PFSK-1 (cell line): ENCODE data around the gene HNRNPM.

Experiments
- FOXP2 ChIP-seq: optimal IDR thresholded peaks from 2 replicates; pipeline ENCODE3; 2011; ENCODE audit warnings: borderline replicate concordance, control low read depth, inconsistent platforms; ENCODE audit not compliant: insufficient read depth; ENCODE audit errors: extremely low read length, extremely low read depth
- POLR2AphosphoS5 ChIP-seq: IDR thresholded peaks from 2 replicates; pipeline ENCODE4 v1.6.1; 2012; ENCODE audit warnings: low read depth, mild to moderate bottlenecking, control low read depth, low read length, moderate library complexity
- SIN3A ChIP-seq: IDR thresholded peaks from 2 replicates; pipeline ENCODE4 v1.6.1; 2012; ENCODE audit warnings: mild to moderate bottlenecking, low read length, moderate library complexity, borderline replicate concordance; ENCODE audit not compliant: insufficient read depth
- TAF1 ChIP-seq: IDR thresholded peaks from 2 replicates; pipeline ENCODE4 v1.6.1; 2012; ENCODE audit warnings: low read length, control low read depth, borderline replicate concordance; ENCODE audit not compliant: insufficient read depth
- TF ChIP-seq, protein P1 (sequence below), 2 experiments: IDR thresholded peaks; 2 replicates each; pipeline versions ENCODE4 v1.6.1 to v1.8.0; 2011 to 2012; ENCODE audit warnings: low read depth in 2 of 2, low read length in 2 of 2, control low read depth in 1 of 2, inconsistent platforms in 1 of 2, mild to moderate bottlenecking in 1 of 2, moderate library complexity in 1 of 2; ENCODE audit not compliant: insufficient read depth in 1 of 2

The HNRNPM gene

DNA sequence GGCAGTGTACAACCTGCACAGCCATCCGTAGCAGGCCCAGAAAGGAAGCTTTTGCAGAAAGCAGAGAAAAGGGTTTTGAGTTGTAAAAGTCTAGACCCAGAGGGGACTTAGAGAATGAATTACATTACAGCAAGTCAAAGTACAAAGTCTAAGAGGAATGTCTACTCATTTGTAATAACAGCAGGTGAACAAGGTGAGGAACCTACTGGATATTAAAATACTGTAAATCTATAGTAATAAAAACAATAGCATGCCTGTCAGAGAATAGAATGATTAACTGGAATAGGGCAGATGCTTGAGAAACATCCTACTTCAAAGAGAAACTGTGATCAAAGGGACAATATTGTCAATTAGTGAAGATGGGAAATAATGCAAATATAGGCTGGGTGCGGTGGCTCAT is 87.5 kb downstream of the HNRNPM start:
- TF ChIP-seq SIN3A, result no peak
- no peak for TF ChIP-seq FOXP2
- no peak for TF ChIP-seq TAF1
- TF ChIP-seq, protein P1, sequence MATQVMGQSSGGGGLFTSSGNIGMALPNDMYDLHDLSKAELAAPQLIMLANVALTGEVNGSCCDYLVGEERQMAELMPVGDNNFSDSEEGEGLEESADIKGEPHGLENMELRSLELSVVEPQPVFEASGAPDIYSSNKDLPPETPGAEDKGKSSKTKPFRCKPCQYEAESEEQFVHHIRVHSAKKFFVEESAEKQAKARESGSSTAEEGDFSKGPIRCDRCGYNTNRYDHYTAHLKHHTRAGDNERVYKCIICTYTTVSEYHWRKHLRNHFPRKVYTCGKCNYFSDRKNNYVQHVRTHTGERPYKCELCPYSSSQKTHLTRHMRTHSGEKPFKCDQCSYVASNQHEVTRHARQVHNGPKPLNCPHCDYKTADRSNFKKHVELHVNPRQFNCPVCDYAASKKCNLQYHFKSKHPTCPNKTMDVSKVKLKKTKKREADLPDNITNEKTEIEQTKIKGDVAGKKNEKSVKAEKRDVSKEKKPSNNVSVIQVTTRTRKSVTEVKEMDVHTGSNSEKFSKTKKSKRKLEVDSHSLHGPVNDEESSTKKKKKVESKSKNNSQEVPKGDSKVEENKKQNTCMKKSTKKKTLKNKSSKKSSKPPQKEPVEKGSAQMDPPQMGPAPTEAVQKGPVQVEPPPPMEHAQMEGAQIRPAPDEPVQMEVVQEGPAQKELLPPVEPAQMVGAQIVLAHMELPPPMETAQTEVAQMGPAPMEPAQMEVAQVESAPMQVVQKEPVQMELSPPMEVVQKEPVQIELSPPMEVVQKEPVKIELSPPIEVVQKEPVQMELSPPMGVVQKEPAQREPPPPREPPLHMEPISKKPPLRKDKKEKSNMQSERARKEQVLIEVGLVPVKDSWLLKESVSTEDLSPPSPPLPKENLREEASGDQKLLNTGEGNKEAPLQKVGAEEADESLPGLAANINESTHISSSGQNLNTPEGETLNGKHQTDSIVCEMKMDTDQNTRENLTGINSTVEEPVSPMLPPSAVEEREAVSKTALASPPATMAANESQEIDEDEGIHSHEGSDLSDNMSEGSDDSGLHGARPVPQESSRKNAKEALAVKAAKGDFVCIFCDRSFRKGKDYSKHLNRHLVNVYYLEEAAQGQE (IDR thresholded peaks at IDR 0.05; ENCODE audit: insufficient read depth in 1 of 2, low read depth in 2 of 2, low read length in 2 of 2), result no peak
- TF ChIP-seq POLR2AphosphoS5, result no peak

DNA sequence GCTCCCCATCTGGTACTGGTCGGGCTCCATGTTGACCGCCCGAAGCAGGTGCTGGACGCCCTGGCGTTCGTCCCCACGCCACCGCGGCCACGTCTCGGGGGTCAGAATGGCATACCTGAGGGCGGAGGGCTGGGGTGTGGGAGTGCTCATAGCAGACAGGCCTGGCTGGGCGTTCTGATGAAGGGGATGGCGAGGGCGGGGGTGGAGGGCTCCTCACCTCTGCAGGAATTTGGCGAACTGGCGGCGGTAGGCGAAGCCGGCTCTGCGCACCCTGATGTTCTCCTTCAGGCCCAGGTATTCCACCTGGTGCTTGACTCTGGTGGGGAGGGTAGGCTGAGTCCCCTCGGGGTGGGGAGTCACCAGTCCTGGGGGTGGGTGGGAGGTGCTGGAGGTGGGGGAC is 91.5 kb downstream of the HNRNPM start:
- TF ChIP-seq, protein P1 (IDR thresholded peaks at IDR 0.05; ENCODE audit: insufficient read depth in 1 of 2, low read depth in 2 of 2, low read length in 2 of 2), result no peak
- TF ChIP-seq FOXP2, result no peak
- no peak for TF ChIP-seq SIN3A
- no peak for TF ChIP-seq TAF1
- no peak for TF ChIP-seq POLR2AphosphoS5

DNA sequence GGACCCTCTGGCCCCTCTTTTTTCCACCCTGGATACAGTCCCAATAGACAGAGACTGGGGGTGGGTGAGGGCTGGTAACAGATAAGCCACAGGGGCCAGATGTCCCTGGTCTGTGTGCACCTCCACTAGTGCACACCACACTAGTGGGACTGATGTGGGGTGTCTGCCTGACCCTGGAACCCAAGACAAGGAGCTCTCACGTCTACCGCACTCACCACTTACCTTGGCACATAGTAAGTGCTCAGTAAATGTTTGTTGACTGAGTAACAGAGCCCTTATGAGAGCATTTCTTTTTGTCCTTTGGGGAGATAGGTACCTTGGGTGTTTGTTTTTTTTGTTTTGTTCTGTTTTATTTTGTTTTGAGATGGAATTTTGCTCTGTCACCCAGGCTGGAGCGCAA is 92.3 kb downstream of the HNRNPM start:
- TF ChIP-seq POLR2AphosphoS5 (no peak), FOXP2 (no peak), TAF1 (no peak), SIN3A (no peak)
- TF ChIP-seq, protein P1 (IDR thresholded peaks at IDR 0.05; ENCODE audit: insufficient read depth in 1 of 2, low read depth in 2 of 2, low read length in 2 of 2), result no peak
